Breast epithelium (tissue), 3 donors: ENCODE results near the gene KCNG2.

ENCODE experiments used
- CTCF ChIP-seq, 3 donors: fragments of 450-650 bp; IDR thresholded peaks; one replicate each; pipeline ENCODE4 v1.5.1; 2016 to 2017; ENCODE audit warnings: antibody characterized with exemption in 3 of 3, mild to moderate bottlenecking in 3 of 3, moderate library complexity in 3 of 3
- POLR2A ChIP-seq: fragments of 450-650 bp; IDR thresholded peaks from one replicate; pipeline ENCODE4 v1.6.1; 2016; ENCODE audit warnings: antibody characterized with exemption, mild to moderate bottlenecking, moderate library complexity

- TF ChIP-seq CTCF (IDR thresholded peaks at IDR 0.05) (no peak), POLR2A (no peak)
Observed at GRCh38 chr18:79877163-79878091, 79.7 kb downstream of the KCNG2 start.
